Measurements from ENCODE around the gene RNF123.

GRCh38 chr3:49757197-49757596 is 67.8 kb downstream of the RNF123 start:
- TF ChIP-seq, protein P1, sequence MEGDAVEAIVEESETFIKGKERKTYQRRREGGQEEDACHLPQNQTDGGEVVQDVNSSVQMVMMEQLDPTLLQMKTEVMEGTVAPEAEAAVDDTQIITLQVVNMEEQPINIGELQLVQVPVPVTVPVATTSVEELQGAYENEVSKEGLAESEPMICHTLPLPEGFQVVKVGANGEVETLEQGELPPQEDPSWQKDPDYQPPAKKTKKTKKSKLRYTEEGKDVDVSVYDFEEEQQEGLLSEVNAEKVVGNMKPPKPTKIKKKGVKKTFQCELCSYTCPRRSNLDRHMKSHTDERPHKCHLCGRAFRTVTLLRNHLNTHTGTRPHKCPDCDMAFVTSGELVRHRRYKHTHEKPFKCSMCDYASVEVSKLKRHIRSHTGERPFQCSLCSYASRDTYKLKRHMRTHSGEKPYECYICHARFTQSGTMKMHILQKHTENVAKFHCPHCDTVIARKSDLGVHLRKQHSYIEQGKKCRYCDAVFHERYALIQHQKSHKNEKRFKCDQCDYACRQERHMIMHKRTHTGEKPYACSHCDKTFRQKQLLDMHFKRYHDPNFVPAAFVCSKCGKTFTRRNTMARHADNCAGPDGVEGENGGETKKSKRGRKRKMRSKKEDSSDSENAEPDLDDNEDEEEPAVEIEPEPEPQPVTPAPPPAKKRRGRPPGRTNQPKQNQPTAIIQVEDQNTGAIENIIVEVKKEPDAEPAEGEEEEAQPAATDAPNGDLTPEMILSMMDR (IDR thresholded peaks at IDR 0.05) = no peak
- TF ChIP-seq SIN3A (IDR thresholded peaks at IDR 0.05; ENCODE audit: borderline replicate concordance, insufficient read depth, low read depth, low read length) (no peak), POLR2AphosphoS5 (IDR thresholded peaks at IDR 0.05; ENCODE audit: low read depth, low read length) (no peak)
- TF ChIP-seq, protein P2, sequence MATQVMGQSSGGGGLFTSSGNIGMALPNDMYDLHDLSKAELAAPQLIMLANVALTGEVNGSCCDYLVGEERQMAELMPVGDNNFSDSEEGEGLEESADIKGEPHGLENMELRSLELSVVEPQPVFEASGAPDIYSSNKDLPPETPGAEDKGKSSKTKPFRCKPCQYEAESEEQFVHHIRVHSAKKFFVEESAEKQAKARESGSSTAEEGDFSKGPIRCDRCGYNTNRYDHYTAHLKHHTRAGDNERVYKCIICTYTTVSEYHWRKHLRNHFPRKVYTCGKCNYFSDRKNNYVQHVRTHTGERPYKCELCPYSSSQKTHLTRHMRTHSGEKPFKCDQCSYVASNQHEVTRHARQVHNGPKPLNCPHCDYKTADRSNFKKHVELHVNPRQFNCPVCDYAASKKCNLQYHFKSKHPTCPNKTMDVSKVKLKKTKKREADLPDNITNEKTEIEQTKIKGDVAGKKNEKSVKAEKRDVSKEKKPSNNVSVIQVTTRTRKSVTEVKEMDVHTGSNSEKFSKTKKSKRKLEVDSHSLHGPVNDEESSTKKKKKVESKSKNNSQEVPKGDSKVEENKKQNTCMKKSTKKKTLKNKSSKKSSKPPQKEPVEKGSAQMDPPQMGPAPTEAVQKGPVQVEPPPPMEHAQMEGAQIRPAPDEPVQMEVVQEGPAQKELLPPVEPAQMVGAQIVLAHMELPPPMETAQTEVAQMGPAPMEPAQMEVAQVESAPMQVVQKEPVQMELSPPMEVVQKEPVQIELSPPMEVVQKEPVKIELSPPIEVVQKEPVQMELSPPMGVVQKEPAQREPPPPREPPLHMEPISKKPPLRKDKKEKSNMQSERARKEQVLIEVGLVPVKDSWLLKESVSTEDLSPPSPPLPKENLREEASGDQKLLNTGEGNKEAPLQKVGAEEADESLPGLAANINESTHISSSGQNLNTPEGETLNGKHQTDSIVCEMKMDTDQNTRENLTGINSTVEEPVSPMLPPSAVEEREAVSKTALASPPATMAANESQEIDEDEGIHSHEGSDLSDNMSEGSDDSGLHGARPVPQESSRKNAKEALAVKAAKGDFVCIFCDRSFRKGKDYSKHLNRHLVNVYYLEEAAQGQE (IDR thresholded peaks at IDR 0.05; ENCODE audit: insufficient read depth in 1 of 2, low read depth in 2 of 2, low read length in 1 of 2) = no peak

Data from Panc1 (cell line).